ENCODE measurements around the gene CFAP77.

CFAP77 gene

GRCh38 chr9:132606066-132606465, 196.1 kb downstream of the CFAP77 start:
- DNase-seq: no peak

GRCh38 chr9:132609184-132609583, 199.2 kb downstream of the CFAP77 start:
- DNase-seq: no peak

GRCh38 chr9:132609829-132610228, 199.8 kb downstream of the CFAP77 start:
- no peak for DNase-seq

GRCh38 chr9:132610661-132611060, 200.7 kb downstream of the CFAP77 start:
- DNase-seq: no peak

GRCh38 chr9:132614324-132614723, 204.3 kb downstream of the CFAP77 start:
- DNase-seq: no peak

- DNase-seq: no peak
Measured at GRCh38 chr9:132615774-132616173, 205.8 kb downstream of the CFAP77 start.

GRCh38 chr9:132616725-132617124, 206.7 kb downstream of the CFAP77 start:
- DNase-seq: no peak

GRCh38 chr9:132622159-132622558, 212.1 kb downstream of the CFAP77 start:
- no peak for DNase-seq

All from NCI-H2081 treated with DMSO at 0.1 percent for 48 hours (cell line).